Measurements from ENCODE around the gene DDAH2. TPM values are rescaled to one million over a fixed set of nuclear protein-coding genes. Genes with fewer than 3 reads are reported as not detected.

Gene DDAH2
- polyA plus RNA-seq, 3 donors: 29.8 to 56.0 (median 30.6) TPM

GRCh38 chr6:31677955-31678354 is 51.1 kb downstream of the DDAH2 start:
- H3K9ac ChIP-seq (ENCODE audit: insufficient read depth, low read length, poor library complexity, severe bottlenecking): no peak overlapping the region
- H3K27ac ChIP-seq (ENCODE audit: low read depth in 1 of 2, low read length in 2 of 2): no peak overlapping the region
- peaks cover 5 to 8% (median 6%) of the 10 kb centered on the region in 3 donors for H3K27me3 Mint-ChIP-seq (ENCODE audit: low read depth in 3 of 3)
- no peak for DNase-seq
- H3K4me3 Mint-ChIP-seq: no peak overlapping the region
- TF ChIP-seq CTCF (IDR thresholded peaks at IDR 0.05): no peak
- H3K36me3 ChIP-seq (replicated peaks in 1 of 2; ENCODE audit: control insufficient read depth in 1 of 2, insufficient read depth in 2 of 2, low read length in 2 of 2): peaks cover 5 to 12% of the 10 kb centered on the region in 2 donors
- no peak overlapping the region for H3K4me3 ChIP-seq (replicated peaks in 1 of 3; ENCODE audit: low read depth in 2 of 3, low read length in 3 of 3)
- H3K4me1 ChIP-seq (ENCODE audit: control insufficient read depth in 1 of 2, insufficient read depth in 2 of 2, low read length in 2 of 2): peaks cover 20 to 23% of the 10 kb centered on the region in 2 donors
- peaks cover 30% of the 10 kb centered on the region for H3K4me1 Mint-ChIP-seq
- no peaks in the 10 kb centered on the region for H3K9me3 ChIP-seq (replicated peaks in 1 of 2; ENCODE audit: control insufficient read depth in 1 of 2, insufficient read depth in 1 of 2, low read length in 2 of 2)
- H3K27me3 ChIP-seq (ENCODE audit: control insufficient read depth in 2 of 2, insufficient read depth in 2 of 2, low read length in 2 of 2): no peaks in the 10 kb centered on the region
- H4K20me1 ChIP-seq (ENCODE audit: insufficient read depth, low read length): no peaks in the 10 kb centered on the region
- peaks cover 13 to 18% of the 10 kb centered on the region in 2 donors for H3K36me3 Mint-ChIP-seq
- H2AFZ ChIP-seq (ENCODE audit: insufficient read depth, low read depth, low read length, poor library complexity, severe bottlenecking): no peak overlapping the region
- peak overlapping the region in 1 of 7 donors; percentile 5 for H3K27ac Mint-ChIP-seq
- H3K79me2 ChIP-seq (ENCODE audit: insufficient read depth, low read length): no peaks in the 10 kb centered on the region
- WGBS (ENCODE audit: insufficient coverage): 86% methylated on average over 7 of the region's 8 CpGs
- H3K4me2 ChIP-seq (replicated peaks; ENCODE audit: extremely low read depth, low read length, poor library complexity, severe bottlenecking): no peak overlapping the region
- H3K9me3 Mint-ChIP-seq: peaks cover 0 to 2% (median 0%) of the 10 kb centered on the region in 7 donors
- intact Hi-C loops (cut with micrococcal nuclease): loop anchor here (5.0 to 10.0 kb wide), 2 partner anchors 89 to 277 kb away; partner anchors contain the start of genes NELFE (in 1 of the 2) and SKIC2 (in 1 of the 2)

Small RNA genes lying within 50 kb of the gene (small RNA-seq; reads per million reads assigned to genes)
- gene LY6G6D (ENCODE audit: insufficient read length, low read depth) (not detected), gene MIR4646 (ENCODE audit: insufficient read length, low read depth) (not detected), gene MSH5-SAPCD1 (ENCODE audit: insufficient read length, low read depth) (not detected), gene RF00019 (ENCODE audit: insufficient read length, low read depth) (not detected), gene RNU6-850P (ENCODE audit: insufficient read length, low read depth) (not detected), gene SAPCD1 (ENCODE audit: insufficient read length, low read depth) (not detected)

Other genes starting within 250 kb of the DDAH2 start
- 10 to 100 TPM in 2 of 3 donors, 1 to 10 TPM in 1; 8.1 to 34.8 (median 11.4) TPM for gene MICB, start 231.2 kb downstream of the DDAH2 start, polyA plus RNA-seq
- not detected for gene MCCD1, start 200.3 kb downstream of the DDAH2 start, polyA plus RNA-seq
- 1,000 to 10,000 TPM in 1 of 3 donors, 10 to 100 TPM in 2; 64.1 to 1,059 (median 67.8) TPM for gene DDX39B, start 187.3 kb downstream of the DDAH2 start, polyA plus RNA-seq
- gene ATP6V1G2, start 182.7 kb downstream of the DDAH2 start, polyA plus RNA-seq: under 1 TPM in 1 of 3 donors, not detected in 2; 0.41 TPM
- gene NFKBIL1, start 181.7 kb downstream of the DDAH2 start, polyA plus RNA-seq: 10 to 100 TPM in 1 of 3 donors, 1 to 10 TPM in 2; 7.7 to 10.3 (median 8.0) TPM
- gene LTA, start 157.0 kb downstream of the DDAH2 start, polyA plus RNA-seq: under 1 TPM in 2 of 3 donors, not detected in 1; 0.26 to 0.28 TPM
- 10 to 100 TPM in 1 of 3 donors, 1 to 10 TPM in 2; 7.1 to 13.7 (median 9.6) TPM for gene TNF, start 153.7 kb downstream of the DDAH2 start, polyA plus RNA-seq
- 10 to 100 TPM; 12.6 to 25.5 (median 21.6) TPM for gene LTB, start 146.9 kb downstream of the DDAH2 start, polyA plus RNA-seq
- 1,000 to 10,000 TPM; 1,103 to 1,584 (median 1,202) TPM for gene LST1, start 143.0 kb downstream of the DDAH2 start, polyA plus RNA-seq
- 1 to 10 TPM in 1 of 3 donors, under 1 TPM in 1, not detected in 1; 0.54 to 1.2 TPM for gene NCR3, start 136.3 kb downstream of the DDAH2 start, polyA plus RNA-seq
- 1,000 to 10,000 TPM in 2 of 3 donors, 100 to 1,000 TPM in 1; 952 to 2,310 (median 2,275) TPM for gene AIF1, start 114.1 kb downstream of the DDAH2 start, polyA plus RNA-seq
- gene PRRC2A, start 108.6 kb downstream of the DDAH2 start, polyA plus RNA-seq: 10 to 100 TPM in 1 of 3 donors, 1 to 10 TPM in 2; 1.2 to 76.7 (median 2.3) TPM
- 100 to 1,000 TPM in 1 of 3 donors, 10 to 100 TPM in 2; 15.4 to 195 (median 15.6) TPM for gene BAG6, start 76.6 kb downstream of the DDAH2 start, polyA plus RNA-seq
- 1 to 10 TPM; 4.2 to 8.3 (median 4.8) TPM for gene APOM, start 73.4 kb downstream of the DDAH2 start, polyA plus RNA-seq
- gene C6orf47, start 68.5 kb downstream of the DDAH2 start, polyA plus RNA-seq: 10 to 100 TPM in 2 of 3 donors, 1 to 10 TPM in 1; 8.0 to 23.4 (median 18.1) TPM
- 10 to 100 TPM; 10.8 to 13.9 (median 12.0) TPM for gene GPANK1, start 64.3 kb downstream of the DDAH2 start, polyA plus RNA-seq
- 100 to 1,000 TPM; 147 to 227 (median 195) TPM for gene CSNK2B, start 63.2 kb downstream of the DDAH2 start, polyA plus RNA-seq
- 10 to 100 TPM in 1 of 3 donors, under 1 TPM in 1, not detected in 1; 0.17 to 55.1 TPM for gene LY6G5B, start 59.3 kb downstream of the DDAH2 start, polyA plus RNA-seq
- 1 to 10 TPM; 4.8 to 7.3 (median 5.8) TPM for gene LY6G5C, start 48.2 kb downstream of the DDAH2 start, polyA plus RNA-seq
- 100 to 1,000 TPM in 1 of 3 donors, 10 to 100 TPM in 2; 53.0 to 122 (median 56.0) TPM for gene ABHD16A, start 26.0 kb downstream of the DDAH2 start, polyA plus RNA-seq
- gene LY6G6F, start 22.4 kb downstream of the DDAH2 start, polyA plus RNA-seq: under 1 TPM in 1 of 3 donors, not detected in 2; 0.51 TPM
- not detected for gene LY6G6D, start 14.0 kb downstream of the DDAH2 start, polyA plus RNA-seq
- gene LY6G6C, start 7.6 kb downstream of the DDAH2 start, polyA plus RNA-seq: under 1 TPM in 1 of 3 donors, not detected in 2; 0.27 TPM
- under 1 TPM; 0.09 to 0.75 (median 0.68) TPM for gene MPIG6B, start 5.9 kb downstream of the DDAH2 start, polyA plus RNA-seq
- gene CLIC1, start 7.2 kb upstream of the DDAH2 start, polyA plus RNA-seq: 1,000 to 10,000 TPM in 2 of 3 donors, 100 to 1,000 TPM in 1; 676 to 1,304 (median 1,196) TPM
- gene MSH5, start 10.7 kb upstream of the DDAH2 start, polyA plus RNA-seq: 10 to 100 TPM in 1 of 3 donors, 1 to 10 TPM in 1, under 1 TPM in 1; 0.58 to 31.2 (median 1.9) TPM
- gene SAPCD1, start 33.4 kb upstream of the DDAH2 start, polyA plus RNA-seq: 10 to 100 TPM in 1 of 3 donors, not detected in 2; 10.4 TPM
- gene VWA7, start 48.0 kb upstream of the DDAH2 start, polyA plus RNA-seq: under 1 TPM in 1 of 3 donors, not detected in 2; 0.57 TPM
- gene VARS1, start 66.5 kb upstream of the DDAH2 start, polyA plus RNA-seq: 10 to 100 TPM; 22.2 to 28.9 (median 27.3) TPM
- 10 to 100 TPM; 26.0 to 41.0 (median 40.0) TPM for gene LSM2, start 77.7 kb upstream of the DDAH2 start, polyA plus RNA-seq
- gene HSPA1L, start 86.0 kb upstream of the DDAH2 start, polyA plus RNA-seq: under 1 TPM; 0.53 to 0.72 (median 0.55) TPM
- gene HSPA1A, start 86.2 kb upstream of the DDAH2 start, polyA plus RNA-seq: 100 to 1,000 TPM; 144 to 215 (median 200) TPM
- gene HSPA1B, start 98.4 kb upstream of the DDAH2 start, polyA plus RNA-seq: 10 to 100 TPM in 1 of 3 donors, 1 to 10 TPM in 2; 3.4 to 81.4 (median 4.8) TPM
- 10 to 100 TPM; 70.2 to 89.5 (median 81.8) TPM for gene NEU1, start 133.5 kb upstream of the DDAH2 start, polyA plus RNA-seq
- gene SLC44A4, start 149.7 kb upstream of the DDAH2 start, polyA plus RNA-seq: under 1 TPM in 1 of 3 donors, not detected in 2; 0.09 TPM
- gene EHMT2, start 168.4 kb upstream of the DDAH2 start, polyA plus RNA-seq: 10 to 100 TPM in 2 of 3 donors, 1 to 10 TPM in 1; 9.9 to 52.8 (median 16.0) TPM
- gene ZBTB12, start 172.8 kb upstream of the DDAH2 start, polyA plus RNA-seq: under 1 TPM in 1 of 3 donors, not detected in 2; 0.11 TPM
- gene C2, start 198.4 kb upstream of the DDAH2 start, polyA plus RNA-seq: 1 to 10 TPM; 5.4 to 7.2 (median 6.5) TPM
- 1 to 10 TPM in 1 of 3 donors, under 1 TPM in 1, not detected in 1; 0.37 to 2.2 TPM for gene CFB, start 216.8 kb upstream of the DDAH2 start, polyA plus RNA-seq
- 10 to 100 TPM; 48.8 to 74.4 (median 61.4) TPM for gene NELFE, start 229.7 kb upstream of the DDAH2 start, polyA plus RNA-seq
- gene SKIC2, start 229.9 kb upstream of the DDAH2 start, polyA plus RNA-seq: 10 to 100 TPM; 13.2 to 72.1 (median 13.2) TPM
- gene DXO, start 242.8 kb upstream of the DDAH2 start, polyA plus RNA-seq: 10 to 100 TPM in 2 of 3 donors, 1 to 10 TPM in 1; 5.5 to 49.6 (median 10.4) TPM